Uterus (tissue), 2 donors: ENCODE data around the gene ERMAP.

ENCODE experiments used
- CTCF ChIP-seq, 4 experiments: fragments of 200-600 bp in 2 of 4; fragments of 450-650 bp in 2 of 4; sonication (generic) in 2 of 4; IDR thresholded peaks; one replicate each; pipeline ENCODE4 v1.5.1; 2016 to 2019; ENCODE audit warnings: antibody characterized with exemption in 4 of 4, mild to moderate bottlenecking in 2 of 4, moderate library complexity in 1 of 4
- POLR2A ChIP-seq, 2 donors: fragments of 450-650 bp; IDR thresholded peaks; one replicate each; pipeline ENCODE4 v1.6.1; 2016; ENCODE audit warnings: antibody characterized with exemption in 2 of 2, mild to moderate bottlenecking in 1 of 2, moderate library complexity in 1 of 2

- TF ChIP-seq CTCF (IDR thresholded peaks at IDR 0.05) (no peak), POLR2A (IDR thresholded peaks at IDR 0.05) (no peak)
Observed at GRCh38 chr1:42847111-42847595, 30.2 kb downstream of the ERMAP start.
